GM23248 (cell line): ENCODE results near the gene VPS52. TPM values are rescaled to one million over a fixed set of nuclear protein-coding genes. Genes with fewer than 3 reads are reported as not detected.

Experiments
- DNase-seq: peaks from one replicate; pipeline ENCODE4 v3.0.0-alpha.2; 2015
- H2AFZ ChIP-seq: fragments of 200-600 bp; sonication (generic); 2 replicates; pipeline ENCODE4 v1.6.1; 2016; ENCODE audit warnings: antibody characterized with exemption
- H3F3A ChIP-seq: fragments of 200-600 bp; sonication (generic); 2 replicates; pipeline ENCODE4 v1.6.1; 2016; ENCODE audit warnings: mild to moderate bottlenecking, antibody characterized with exemption, mixed run types; ENCODE audit not compliant: insufficient read depth
- H3K27ac ChIP-seq: fragments of 200-600 bp; sonication (generic); 2 replicates; pipeline ENCODE4 v1.5.1; 2016; ENCODE audit warnings: mild to moderate bottlenecking
- H3K27me3 ChIP-seq: fragments of 200-600 bp; sonication (generic); replicated peaks from 2 replicates; pipeline ENCODE4 v1.6.1; 2016; ENCODE audit warnings: mild to moderate bottlenecking; ENCODE audit not compliant: insufficient read depth
- H3K36me3 ChIP-seq: fragments of 200-600 bp; sonication (generic); 2 replicates; pipeline ENCODE4 v1.6.1; 2016; ENCODE audit warnings: low read depth, mild to moderate bottlenecking
- H3K4me1 ChIP-seq: fragments of 200-600 bp; sonication (generic); 2 replicates; pipeline ENCODE4 v1.6.1; 2016; ENCODE audit warnings: mild to moderate bottlenecking; ENCODE audit not compliant: insufficient read depth
- H3K4me2 ChIP-seq: fragments of 200-600 bp; sonication (generic); one replicate; pipeline ENCODE4 v1.6.1; 2016; ENCODE audit warnings: mild to moderate bottlenecking; ENCODE audit not compliant: unreplicated experiment
- H3K4me3 ChIP-seq: fragments of 200-600 bp; sonication (generic); 2 replicates; pipeline ENCODE4 v1.5.1; 2016; ENCODE audit warnings: mild to moderate bottlenecking
- H3K79me2 ChIP-seq: fragments of 200-600 bp; sonication (generic); 2 replicates; pipeline ENCODE4 v1.6.1; 2016; ENCODE audit warnings: mild to moderate bottlenecking; ENCODE audit not compliant: insufficient read depth
- H3K9ac ChIP-seq: fragments of 200-600 bp; sonication (generic); 2 replicates; pipeline ENCODE4 v1.6.1; 2016; ENCODE audit warnings: mild to moderate bottlenecking
- H3K9me2 ChIP-seq: fragments of 200-600 bp; sonication (generic); 2 replicates; pipeline ENCODE4 v1.6.1; 2016; ENCODE audit warnings: mixed run types, mild to moderate bottlenecking, moderate library complexity; ENCODE audit not compliant: insufficient read depth
- H3K9me3 ChIP-seq: fragments of 200-600 bp; sonication (generic); one replicate; pipeline ENCODE4 v1.6.1; 2017; ENCODE audit warnings: low read depth
- H4K20me1 ChIP-seq: fragments of 200-600 bp; sonication (generic); 2 replicates; pipeline ENCODE4 v1.6.0; 2016; ENCODE audit not compliant: insufficient read depth
- EZH2 ChIP-seq: fragments of 200-600 bp; sonication (generic); IDR thresholded peaks from 2 replicates; pipeline ENCODE4 v1.6.1; 2018; ENCODE audit warnings: antibody characterized with exemption, mild to moderate bottlenecking; ENCODE audit not compliant: insufficient read depth, poor library complexity, severe bottlenecking
- EZH2phosphoT487 ChIP-seq: fragments of 200-600 bp; sonication (generic); IDR thresholded peaks from 2 replicates; pipeline ENCODE4 v1.6.1; 2018; ENCODE audit warnings: antibody characterized with exemption, moderate library complexity, mild to moderate bottlenecking, low read depth; ENCODE audit not compliant: insufficient read depth
- WGBS, 2 experiments: methylation state at CpG; one replicate each; pipeline ENCODE4 v1.1.6; 2015 to 2017; ENCODE audit warnings: low lambda C conversion rate in 2 of 2, low coverage in 1 of 2; ENCODE audit errors: missing lambda C conversion rate in 2 of 2; 5-methylcytosine and 5-hydroxymethylcytosine counted together
- in situ Hi-C: fragments of 300-500 bp; cut with MboI; formaldehyde crosslinking; loops from 2 replicates; pipeline ENCODE4 v1.15.0; 2020
- polyA plus RNA-seq: library from polyadenylated mRNA; unstranded; fragments of >200 nt; fragmentation: Nextera tagmentation; extraction: Ambion mirVana; gene quantifications from 2 replicates; pipeline ENCODE4 v1.2.1, GENCODE V29; 2016
- total RNA-seq: library from RNA; depleted of rRNA; stranded (reverse); fragments of >200 nt; shearing (Covaris generic); gene quantifications from 2 replicates; pipeline ENCODE4 v1.2.3, GENCODE V29; 2014

VPS52 gene
- total and polyA plus RNA-seq, 2 experiments from 2014 or later = 32.3 to 33.9 TPM

- Histone ChIP-seq H4K20me1 (no peaks in the 10 kb centered on the region), H3K27me3 (no peaks in the 10 kb centered on the region), H3K9ac (peak overlapping the region; percentile 95), H3K4me1 (peaks cover 10% of the 10 kb centered on the region; the same call in 1 of the 2 replicates), H3K4me2 (peak overlapping the region; percentile 92), H3K27ac (peak overlapping the region; percentile 97), H2AFZ (peak overlapping the region; percentile 80), H3F3A (peaks cover 13% of the 10 kb centered on the region), H3K9me3 (no peaks in the 10 kb centered on the region), H3K9me2 (no peaks in the 10 kb centered on the region), H3K79me2 (peaks cover 42% of the 10 kb centered on the region), H3K36me3 (peaks cover 6% of the 10 kb centered on the region; the same call in 1 of the 2 replicates), H3K4me3 (peak overlapping the region; percentile 96)
- in situ Hi-C loops = no loop called here
- DNase-seq = peak; percentile 98
- 1% methylated on average over 54 of the region's 54 CpGs for WGBS, 2 experiments
- TF ChIP-seq EZH2phosphoT487 (no peak), EZH2 (no peak)
Measured at GRCh38 chr6:33299237-33299944, 27.7 kb upstream of the VPS52 start.

GRCh38 chr6:33298773-33299236 is 27.1 kb upstream of the VPS52 start, which contains the start of gene RGL2:
RGL2 (minus strand) TSS chr6:33298942; CDS start chr6:33298610, 332 bp downstream.
- no peaks in the 10 kb centered on the region for H3K27me3 ChIP-seq
- peaks cover 10% of the 10 kb centered on the region; the same call in 1 of the 2 replicates for H3K4me1 ChIP-seq
- H3F3A ChIP-seq = peaks cover 13% of the 10 kb centered on the region
- TF ChIP-seq EZH2phosphoT487 (no peak), EZH2 (no peak)
- H3K27ac ChIP-seq = peak within 1 kb of the TSS; percentile 97
- peak; percentile 79 for DNase-seq
- in situ Hi-C loops = no loop called here
- H3K9ac ChIP-seq = peak within 1 kb of the TSS; percentile 95
- 2 to 3% methylated on average over 11 to 30 of the region's 34 CpGs for WGBS, 2 experiments
- H3K4me3 ChIP-seq = peak within 1 kb of the TSS; percentile 96
- H2AFZ ChIP-seq = peak within 1 kb of the TSS; percentile 80
- H3K9me3 ChIP-seq = no peaks in the 10 kb centered on the region
- no peaks in the 10 kb centered on the region for H3K9me2 ChIP-seq
- peaks cover 36% of the 10 kb centered on the region for H3K79me2 ChIP-seq
- H3K36me3 ChIP-seq = peaks cover 6% of the 10 kb centered on the region; the same call in 1 of the 2 replicates
- H4K20me1 ChIP-seq = no peaks in the 10 kb centered on the region
- H3K4me2 ChIP-seq = peak within 1 kb of the TSS; percentile 92

DNA sequence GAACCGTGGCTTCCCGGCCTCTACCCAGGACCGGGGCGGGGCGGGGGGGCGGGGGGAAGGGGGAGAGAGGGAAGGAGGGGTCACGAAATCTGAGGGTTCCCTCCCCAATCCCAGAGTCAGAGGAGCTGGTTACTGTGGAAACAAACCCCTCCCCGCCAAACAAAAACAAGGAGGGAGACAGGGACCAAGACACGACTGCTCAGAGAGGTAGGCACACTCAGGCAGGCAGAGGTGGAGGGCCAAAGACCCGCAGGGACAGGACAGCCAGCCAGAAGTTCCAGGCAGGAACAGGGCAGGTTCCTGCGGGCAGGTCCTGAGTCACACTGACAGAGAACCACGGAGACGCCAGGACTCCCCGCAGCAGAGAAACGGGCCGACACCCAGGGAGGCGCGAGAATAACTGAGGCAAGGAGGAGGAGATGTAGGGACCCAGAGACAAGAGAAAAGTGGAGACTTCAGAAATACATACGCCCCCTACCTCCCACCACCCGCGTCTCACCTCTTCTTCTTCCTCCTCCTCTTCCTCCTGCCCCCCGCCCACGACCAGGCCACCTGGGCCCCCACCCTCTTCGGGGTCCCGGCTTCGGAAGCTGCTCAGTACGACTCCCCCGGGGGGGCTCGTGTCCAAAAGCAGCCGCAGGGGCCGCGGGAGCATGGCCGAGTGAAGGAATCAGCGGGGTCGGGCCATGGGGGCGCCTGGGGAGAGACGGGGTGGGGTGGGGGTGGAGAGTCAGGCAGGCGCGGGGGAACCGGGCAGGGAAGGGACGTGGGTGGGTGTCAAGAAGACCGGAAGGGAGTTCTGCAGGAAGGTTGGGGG is 26.5 kb upstream of the VPS52 start:
- H3K79me2 ChIP-seq = peaks cover 29% of the 10 kb centered on the region
- H3K27me3 ChIP-seq = no peaks in the 10 kb centered on the region
- in situ Hi-C loops = no loop called here
- TF ChIP-seq EZH2phosphoT487 (no peak), EZH2 (no peak)
- H2AFZ ChIP-seq = peak overlapping the region; percentile 62
- H3K4me2 ChIP-seq = peak overlapping the region; percentile 92
- no peaks in the 10 kb centered on the region for H3K9me2 ChIP-seq
- peak; percentile 89 for DNase-seq
- peaks cover 10% of the 10 kb centered on the region; the same call in 1 of the 2 replicates for H3K4me1 ChIP-seq
- no peaks in the 10 kb centered on the region for H4K20me1 ChIP-seq
- 0 to 2% methylated on average over 22 to 42 of the region's 42 CpGs for WGBS, 2 experiments
- H3K36me3 ChIP-seq = peaks cover under 1% of the 10 kb centered on the region; the same call in 1 of the 2 replicates
- peaks cover 13% of the 10 kb centered on the region for H3F3A ChIP-seq
- H3K9ac ChIP-seq = peak overlapping the region; percentile 95
- no peaks in the 10 kb centered on the region for H3K9me3 ChIP-seq
- peak overlapping the region; percentile 97 for H3K27ac ChIP-seq
- H3K4me3 ChIP-seq = peak overlapping the region; percentile 96

GRCh38 chr6:33297406-33297955 is 25.8 kb upstream of the VPS52 start:
- H3K4me3 ChIP-seq = peak overlapping the region; percentile 96
- DNase-seq = no peak
- H3K9me3 ChIP-seq = no peaks in the 10 kb centered on the region
- H3K9ac ChIP-seq = peak overlapping the region; percentile 95
- in situ Hi-C loops = no loop called here
- peak overlapping the region; percentile 45; the same call in 1 of the 2 replicates for H2AFZ ChIP-seq
- no peaks in the 10 kb centered on the region for H3K36me3 ChIP-seq
- WGBS, 2 experiments = 24 to 40% methylated on average over 11 to 16 of the region's 16 CpGs
- no peaks in the 10 kb centered on the region for H3K27me3 ChIP-seq
- TF ChIP-seq EZH2 (no peak), EZH2phosphoT487 (no peak)
- H3K79me2 ChIP-seq = peaks cover 23% of the 10 kb centered on the region
- H3K9me2 ChIP-seq = no peaks in the 10 kb centered on the region
- H3K4me2 ChIP-seq = peak overlapping the region; percentile 83
- peaks cover 13% of the 10 kb centered on the region for H3F3A ChIP-seq
- peaks cover 10% of the 10 kb centered on the region; the same call in 1 of the 2 replicates for H3K4me1 ChIP-seq
- peak overlapping the region; percentile 97 for H3K27ac ChIP-seq
- no peaks in the 10 kb centered on the region for H4K20me1 ChIP-seq
